K562 (cell line): ENCODE measurements around the gene TSGA10. TPM values are rescaled to one million over a fixed set of nuclear protein-coding genes. Genes with fewer than 3 reads are reported as not detected.

Experiments used
- ATAC-seq: fragments of 200-7000 bp; cut with Tn5 transposase; 3 replicates; pipeline ENCODE4 v1.9.1; 2020; ENCODE audit warnings: moderate library complexity
- BruUV-seq: library from RNA; stranded (reverse); fragments of 400-500 nt; replicated peaks from 2 replicates; lab custom pipeline; 2021; lab: Mats Ljungman, UMichigan
- CTCF ChIA-PET: fragments of 300-600 bp; formaldehyde crosslinking; extraction: SDS; loops from one replicate; lab custom pipeline; 2021; ENCODE audit warnings: low intra/inter-chr PET ratio; lab: Yijun Ruan, JAX
- POLR2A ChIA-PET: fragments of 300-600, 350-650 bp; sonication (Branson Sonifier 250); formaldehyde crosslinking; extraction: SDS; loops from one replicate; lab custom pipeline; 2021; ENCODE audit warnings: antibody characterized with exemption, inconsistent platforms; lab: Yijun Ruan, JAX
- DNase-seq, 4 experiments: peaks; one replicate each; pipeline versions ENCODE4 v3.0.0 to v3.0.0-alpha.2; 2011 to 2018; ENCODE audit warnings: low spot score in 3 of 4, mixed read lengths in 3 of 4; ENCODE audit errors: extremely low read depth in 1 of 4
- FAIRE-seq: peaks from 2 replicates; lab custom pipeline; 2011; peaks lifted over from hg19 to GRCh38; lab: Jason Lieb, UNC
- H2AFZ ChIP-seq: 2 replicates; pipeline ENCODE4 v1.6.0; 2011; ENCODE audit warnings: low read depth, low read length, control low read depth, inconsistent platforms
- H3K27ac ChIP-seq: fragments of 200-600 bp; 3 replicates; pipeline ENCODE4 v1.8.0; 2011; ENCODE audit warnings: low read depth, mild to moderate bottlenecking, control low read depth, inconsistent platforms, low read length, moderate library complexity, mixed read lengths; ENCODE audit errors: extremely low read depth
- H3K27me3 ChIP-seq, 2 experiments: fragments of 300-600 bp in 1 of 2; 2 replicates in 1 of 2; 3 replicates in 1 of 2; pipeline versions ENCODE4 v1.6.0 to v1.8.0; 2011; ENCODE audit warnings: inconsistent platforms in 2 of 2, low read length in 2 of 2, mild to moderate bottlenecking in 1 of 2, mixed read lengths in 1 of 2, moderate library complexity in 1 of 2; ENCODE audit not compliant: control insufficient read depth in 2 of 2, insufficient read depth in 2 of 2
- H3K36me3 ChIP-seq: fragments of 300-600 bp; 3 replicates; pipeline ENCODE4 v1.8.0; 2011; ENCODE audit warnings: mild to moderate bottlenecking, low read length, inconsistent platforms; ENCODE audit not compliant: control insufficient read depth, insufficient read depth
- H3K4me1 ChIP-seq, 2 experiments: fragments of 200-600 bp in 1 of 2; replicated peaks in 1 of 2; 2 replicates in 1 of 2; 3 replicates in 1 of 2; pipeline versions ENCODE4 v1.5.1 to v1.8.0; 2011; ENCODE audit warnings: inconsistent platforms in 2 of 2, low read length in 2 of 2, mild to moderate bottlenecking in 1 of 2, mixed read lengths in 1 of 2, moderate library complexity in 1 of 2; ENCODE audit not compliant: control insufficient read depth in 2 of 2, insufficient read depth in 2 of 2
- H3K4me2 ChIP-seq: 2 replicates; pipeline ENCODE4 v1.6.1; 2011; ENCODE audit warnings: low read length, control low read depth, inconsistent platforms, mixed read lengths; ENCODE audit not compliant: insufficient read depth
- H3K4me3 ChIP-seq: fragments of 200-600 bp; sonication (generic), shearing (Covaris generic); 2 replicates; pipeline ENCODE4 v1.5.1; 2016; ENCODE audit warnings: control low read depth, inconsistent platforms
- H3K79me2 ChIP-seq: fragments of 200-600 bp; 3 replicates; pipeline ENCODE4 v1.8.0; 2011; ENCODE audit warnings: low read length, inconsistent platforms; ENCODE audit not compliant: control insufficient read depth, insufficient read depth
- H3K9ac ChIP-seq, 2 experiments: 2 replicates each; pipeline versions ENCODE4 v1.6.0 to v1.6.1; 2011; ENCODE audit warnings: low read depth in 2 of 2, low read length in 2 of 2, control low read depth in 1 of 2, inconsistent platforms in 1 of 2, mild to moderate bottlenecking in 1 of 2, mixed read lengths in 1 of 2; ENCODE audit not compliant: insufficient read depth in 1 of 2
- H3K9me1 ChIP-seq: one replicate; pipeline ENCODE4 v1.6.0; 2011; ENCODE audit warnings: inconsistent platforms, mild to moderate bottlenecking, low read length, moderate library complexity; ENCODE audit not compliant: control insufficient read depth, insufficient read depth
- H3K9me3 ChIP-seq: replicated peaks from 2 replicates; pipeline ENCODE4 v1.5.1; 2011; ENCODE audit warnings: low read depth, low read length, inconsistent platforms; ENCODE audit not compliant: control insufficient read depth, insufficient read depth
- H4K20me1 ChIP-seq: replicated peaks from 2 replicates; pipeline ENCODE4 v1.6.1; 2011; ENCODE audit warnings: low read length, inconsistent platforms, mixed read lengths; ENCODE audit not compliant: control insufficient read depth, insufficient read depth
- ELF2 ChIP-seq: fragments of 250-450 bp; sonication (Bioruptor Pico); IDR thresholded peaks from 2 replicates; pipeline ENCODE4 v1.5.0; 2021; ENCODE audit warnings: mild to moderate bottlenecking
- ETV6 ChIP-seq, 3 experiments: fragments of 150-350 bp in 1 of 3; sonication (generic) in 1 of 3; formaldehyde crosslinking in 1 of 3; IDR thresholded peaks; 2 replicates each; pipeline versions ENCODE4 v1.6.1 to v1.8.0; 2014 to 2022; ENCODE audit warnings: borderline replicate concordance in 2 of 3, low read depth in 2 of 3, antibody characterized with exemption in 1 of 3, low read length in 1 of 3, mild to moderate bottlenecking in 1 of 3, missing genetic modification reagents in 1 of 3
- FOXJ2 ChIP-seq: fragments of 200-800 bp; sonication (Bioruptor generic); IDR thresholded peaks from 2 replicates; pipeline ENCODE4 v1.6.1; 2016; ENCODE audit warnings: missing genetic modification characterization, missing compliant biosample characterization
- FOXM1 ChIP-seq, 2 experiments: fragments of 450-650 bp in 1 of 2; sonication (generic) in 1 of 2; formaldehyde crosslinking in 1 of 2; IDR thresholded peaks; 2 replicates each; pipeline versions ENCODE4 v1.6.1 to v1.9.0; 2017 to 2022; ENCODE audit warnings: low read depth in 2 of 2, mild to moderate bottlenecking in 2 of 2, missing genetic modification reagents in 1 of 2, moderate library complexity in 1 of 2
- GATAD2A ChIP-seq: fragments of 450-650 bp; IDR thresholded peaks from 2 replicates; pipeline ENCODE4 v1.6.1; 2017
- HINFP ChIP-seq: fragments of 450-650 bp; conservative IDR thresholded peaks from 2 replicates; pipeline ENCODE4 v1.6.1; 2016; ENCODE audit warnings: missing genetic modification characterization, low read depth, mild to moderate bottlenecking, control low read depth, missing compliant biosample characterization
- MEF2D ChIP-seq: conservative IDR thresholded peaks from 2 replicates; pipeline ENCODE4 v1.6.1; 2016; ENCODE audit warnings: low read depth, missing genetic modification characterization, missing compliant biosample characterization
- NCOA6 ChIP-seq: fragments of 450-650 bp; IDR thresholded peaks from 2 replicates; pipeline ENCODE4 v1.6.1; 2017; ENCODE audit warnings: mild to moderate bottlenecking
- SP2 ChIP-seq: IDR thresholded peaks from 2 replicates; pipeline ENCODE4 v1.6.1; 2011; ENCODE audit warnings: mild to moderate bottlenecking, low read depth, low read length, moderate library complexity; ENCODE audit not compliant: poor library complexity, severe bottlenecking; ENCODE audit errors: extremely low read depth
- TCF15 ChIP-seq: fragments of 250-450 bp; sonication (Bioruptor Pico); IDR thresholded peaks from 2 replicates; pipeline ENCODE4 v1.8.0; 2022; ENCODE audit warnings: moderate library complexity, mild to moderate bottlenecking, inconsistent platforms
- ZNF280B ChIP-seq: fragments of 250-450 bp; sonication (Bioruptor Pico); IDR thresholded peaks from 2 replicates; pipeline ENCODE4 v1.5.1; 2021; ENCODE audit warnings: mild to moderate bottlenecking
- ZNF395 ChIP-seq: fragments of 200-800 bp; sonication (Bioruptor generic); IDR thresholded peaks from 2 replicates; pipeline ENCODE4 v1.6.1; 2017; ENCODE audit warnings: missing genetic modification characterization, missing compliant biosample characterization
- ZNF583 ChIP-seq: fragments of 250-450 bp; sonication (Bioruptor Pico); IDR thresholded peaks from 2 replicates; pipeline ENCODE4 v1.4.0; 2020
- WGBS: fragments of 100-300 bp; shearing (Covaris generic); methylation state at CpG from one replicate; pipeline ENCODE4 v1.1.6; 2016; ENCODE audit warnings: low coverage, mixed read lengths; ENCODE audit not compliant: insufficient coverage; ENCODE audit errors: missing lambda C conversion rate; 5-methylcytosine and 5-hydroxymethylcytosine counted together
- in situ Hi-C: fragments of 300-500 bp; cut with MboI; formaldehyde crosslinking; loops from 4 replicates; pipeline ENCODE4 v1.15.0; 2018; ENCODE audit warnings: inconsistent platforms, mixed read lengths
- intact Hi-C: fragments of 100-400 bp; cut with micrococcal nuclease; formaldehyde crosslinking; loops from 2 replicates; pipeline ENCODE4 v1.14.2; 2022
- polyA plus RNA-seq, 8 experiments: library from polyadenylated mRNA; depleted of rRNA in 4 of 8; stranded (reverse) in 5 of 8; unstranded in 3 of 8; fragments of >200 nt; fragmentation: Nextera tagmentation in 2 of 8; fragmentation: Illumina TruSeq in 1 of 8; extraction: Ambion mirVana in 2 of 8; extraction: Trizol in 1 of 8; gene quantifications; 2 replicates each; pipeline versions ENCODE4 v1.2.1 to v1.2.3, GENCODE V29; 2011 to 2014; ENCODE audit warnings: inconsistent platforms in 1 of 8, missing spikeins in 1 of 8
- total RNA-seq, 7 experiments: library from RNA; depleted of rRNA in 6 of 7; stranded (reverse); fragments of >200 nt in 6 of 7; fragmentation: Illumina TruSeq in 2 of 7; extraction: Trizol in 2 of 7; gene quantifications; 2 replicates each; pipeline versions ENCODE4 v1.2.1 to v1.2.3, GENCODE V29; 2011 to 2021; ENCODE audit warnings: low replicate concordance in 1 of 7
- TF ChIP-seq, protein P1 (sequence below), 2 experiments: fragments of 450-650 bp; IDR thresholded peaks; 2 replicates each; pipeline ENCODE4 v1.6.1; 2016

The TSGA10 gene
- total and polyA plus RNA-seq, 9 of the 15 experiments (the other 6 are each of a cell fraction or from before 2014, with no cell fraction given) = 2.1 to 11.3 (median 3.2) TPM

DNA sequence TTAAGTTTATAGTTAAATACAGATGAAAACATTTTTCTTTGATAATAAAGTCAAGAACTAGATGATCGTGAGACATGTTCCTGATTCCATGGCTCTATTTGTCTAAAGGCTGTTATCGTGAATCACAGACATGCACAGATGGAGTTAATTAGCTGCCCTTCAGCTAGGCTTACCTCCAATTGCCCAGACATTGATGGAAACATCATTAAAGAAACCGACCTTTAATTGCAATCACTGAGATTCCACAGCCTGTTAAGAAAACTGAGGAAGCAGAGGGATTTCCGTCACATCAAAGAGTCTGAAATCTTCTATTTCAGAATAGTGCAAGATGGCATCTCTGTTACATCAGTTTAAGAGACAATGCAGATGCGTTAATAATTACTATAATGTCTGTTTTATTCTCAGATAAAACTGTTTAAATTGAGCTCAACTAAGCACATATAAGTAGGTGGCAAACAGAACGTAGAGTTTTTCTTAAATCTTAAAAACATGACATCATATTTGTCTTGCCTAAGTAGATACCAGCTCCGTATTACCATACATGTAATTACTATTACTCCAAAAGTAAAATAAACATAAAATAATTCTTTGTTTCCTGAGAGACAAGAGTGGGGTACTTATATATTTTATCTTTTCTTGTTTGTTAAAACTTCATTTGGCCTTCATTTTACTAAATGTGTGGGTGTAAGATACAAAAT is 194.8 kb downstream of the TSGA10 start:
- WGBS = 0% methylated on average over 7 of the region's 7 CpGs
- Histone ChIP-seq H3K36me3 (no peaks in the 10 kb centered on the region), H2AFZ (no peak overlapping the region), H3K4me2 (no peak overlapping the region)
- DNase-seq (no peak), FAIRE-seq (no peak)
- TF ChIP-seq, protein P1, sequence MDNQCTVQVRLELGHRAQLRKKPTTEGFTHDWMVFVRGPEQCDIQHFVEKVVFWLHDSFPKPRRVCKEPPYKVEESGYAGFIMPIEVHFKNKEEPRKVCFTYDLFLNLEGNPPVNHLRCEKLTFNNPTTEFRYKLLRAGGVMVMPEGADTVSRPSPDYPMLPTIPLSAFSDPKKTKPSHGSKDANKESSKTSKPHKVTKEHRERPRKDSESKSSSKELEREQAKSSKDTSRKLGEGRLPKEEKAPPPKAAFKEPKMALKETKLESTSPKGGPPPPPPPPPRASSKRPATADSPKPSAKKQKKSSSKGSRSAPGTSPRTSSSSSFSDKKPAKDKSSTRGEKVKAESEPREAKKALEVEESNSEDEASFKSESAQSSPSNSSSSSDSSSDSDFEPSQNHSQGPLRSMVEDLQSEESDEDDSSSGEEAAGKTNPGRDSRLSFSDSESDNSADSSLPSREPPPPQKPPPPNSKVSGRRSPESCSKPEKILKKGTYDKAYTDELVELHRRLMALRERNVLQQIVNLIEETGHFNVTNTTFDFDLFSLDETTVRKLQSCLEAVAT (IDR thresholded peaks at IDR 0.05) = no peak
- TF ChIP-seq HINFP (tag) (no peak), ETV6 (IDR thresholded peaks at IDR 0.05; ENCODE audit: borderline replicate concordance in 1 of 2, low read depth in 2 of 2, low read length in 1 of 2) (no peak), ETV6 (CRISPR knock-in tag; IDR thresholded peaks at IDR 0.05; ENCODE audit: borderline replicate concordance) (no peak), TCF15 (CRISPR knock-in tag) (no peak), SP2 (no peak), MEF2D (tag) (no peak), ELF2 (CRISPR knock-in tag) (no peak), NCOA6 (no peak), ZNF583 (CRISPR knock-in tag) (no peak), FOXJ2 (tag) (no peak), FOXM1 (IDR thresholded peaks at IDR 0.05; ENCODE audit: low read depth) (no peak), FOXM1 (CRISPR knock-in tag; IDR thresholded peaks at IDR 0.05; ENCODE audit: low read depth) (no peak), ZNF280B (CRISPR knock-in tag) (no peak), GATAD2A (no peak), ZNF395 (CRISPR knock-in tag) (no peak)
- TF ChIP-seq, all 486 proteins: peak for 0
- Histone ChIP-seq H3K9me1 (no peaks in the 10 kb centered on the region), H3K27ac (no peak overlapping the region), H3K4me1 (no peaks in the 10 kb centered on the region), H3K4me3 (no peak overlapping the region), H3K27me3 (peaks cover 0 to 3% of the 10 kb centered on the region in 2 experiments; a peak in 1 of 5 replicates), H3K9me3 (no peaks in the 10 kb centered on the region), H3K79me2 (no peaks in the 10 kb centered on the region), H3K9ac (no peak overlapping the region), H4K20me1 (no peaks in the 10 kb centered on the region)
- no TSS peak for BruUV-seq
- ChIA-PET POLR2A (no interaction called here), CTCF (no interaction called here)
- intact Hi-C loops = no loop called here
- in situ Hi-C loops = no loop called here
- ATAC-seq = no peak
